Activated CD4-positive, alpha-beta T cell treated with anti-CD3 and anti-CD28 coated beads for 4 hours (primary cell): ENCODE results near the gene PTCH2.
"Not testable (repeated sequence)": the region's sequence is repeated elsewhere in the genome, so short reads cannot be mapped to it uniquely, and the experiment has no call there.

Experiments
- DNase-seq, 2 donors: peaks; one replicate each; pipeline ENCODE4 v3.0.0-alpha.2; 2020

Gene PTCH2

GRCh38 chr1:44802306-44803061, 40.6 kb downstream of the PTCH2 start:
- peak in 1 of 2 donors; percentile 35 for DNase-seq

DNA sequence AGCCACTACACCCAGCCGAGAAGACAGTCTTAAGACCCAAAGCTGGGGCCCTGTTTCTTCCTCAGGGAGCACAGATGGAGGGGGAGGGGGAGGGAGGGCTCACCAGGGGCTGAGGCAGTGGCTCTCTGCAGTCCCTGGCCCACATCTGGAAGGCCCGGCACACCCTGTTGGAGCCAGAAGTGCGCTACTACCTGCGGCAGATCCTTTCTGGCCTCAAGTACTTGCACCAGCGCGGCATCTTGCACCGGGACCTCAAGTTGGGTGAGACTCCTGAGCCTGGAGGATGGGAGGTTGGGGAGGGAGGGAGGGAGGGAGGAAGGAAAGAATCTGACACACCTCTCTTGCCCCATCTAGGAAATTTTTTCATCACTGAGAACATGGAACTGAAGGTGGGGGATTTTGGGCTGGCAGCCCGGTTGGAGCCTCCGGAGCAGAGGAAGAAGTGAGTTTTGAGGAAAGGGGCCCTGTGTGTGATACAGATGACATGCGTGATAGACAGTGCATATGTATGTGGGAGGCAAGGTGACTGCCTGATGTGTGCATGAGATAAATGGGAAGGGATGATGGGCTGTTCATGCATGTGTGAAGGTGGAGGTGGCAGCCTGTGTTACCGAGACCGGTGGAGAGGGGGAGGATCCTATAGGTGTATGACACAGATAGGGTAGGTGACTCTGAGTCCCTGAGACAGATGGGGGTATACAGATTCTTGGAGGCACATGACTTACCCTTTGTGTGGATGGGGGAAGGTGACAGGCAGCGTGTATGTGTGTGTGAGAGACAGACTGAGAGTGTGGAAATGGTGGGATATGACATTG, 41.4 kb downstream of the PTCH2 start:
- DNase-seq: peak; percentile 54 to 58

GRCh38 chr1:44799770-44800584, 43.1 kb downstream of the PTCH2 start, which contains the start of gene PLK3:
TSS of gene PLK3 (plus strand) at chr1:44800377. CDS start at chr1:44800464, 87 bp downstream.
- DNase-seq: peak; percentile 99 to 100

- no peak for DNase-seq
These were observed 44.3 kb downstream of the PTCH2 start for GRCh38 chr1:44798481-44799365.

GRCh38 chr1:44797886-44798285, 45.2 kb downstream of the PTCH2 start:
- DNase-seq: not testable (repeated sequence)

- no peak for DNase-seq
These were observed 50.1 kb downstream of the PTCH2 start for GRCh38 chr1:44792736-44793502.

GRCh38 chr1:44790968-44791801, 51.9 kb downstream of the PTCH2 start:
- DNase-seq: no peak

GRCh38 chr1:44788120-44788860, 54.8 kb downstream of the PTCH2 start, which contains the start of gene BEST4:
TSS of gene BEST4 (minus strand) at chr1:44788170. CDS start at chr1:44787705, 465 bp downstream.
- no peak for DNase-seq

DNA sequence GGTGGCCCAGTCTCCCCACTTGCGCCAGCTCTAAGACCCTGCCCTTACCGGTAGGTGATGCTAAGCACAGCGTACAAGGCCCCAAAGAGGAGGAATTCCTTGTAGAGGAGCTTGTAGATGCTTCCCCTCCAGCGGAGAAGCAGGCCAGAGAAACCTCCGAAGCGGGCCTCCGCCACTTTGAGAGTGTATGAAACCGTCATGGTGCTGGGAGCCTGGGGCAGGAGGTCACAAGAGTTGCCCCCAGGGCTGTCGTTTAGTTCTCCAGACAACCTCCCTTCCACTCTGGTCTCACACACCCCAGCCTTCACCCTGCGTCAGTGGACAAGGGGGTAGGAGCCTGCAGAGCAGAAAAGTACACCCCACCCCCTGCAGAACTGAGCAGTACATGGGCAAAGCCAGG, 55.5 kb downstream of the PTCH2 start:
- no peak for DNase-seq

DNA sequence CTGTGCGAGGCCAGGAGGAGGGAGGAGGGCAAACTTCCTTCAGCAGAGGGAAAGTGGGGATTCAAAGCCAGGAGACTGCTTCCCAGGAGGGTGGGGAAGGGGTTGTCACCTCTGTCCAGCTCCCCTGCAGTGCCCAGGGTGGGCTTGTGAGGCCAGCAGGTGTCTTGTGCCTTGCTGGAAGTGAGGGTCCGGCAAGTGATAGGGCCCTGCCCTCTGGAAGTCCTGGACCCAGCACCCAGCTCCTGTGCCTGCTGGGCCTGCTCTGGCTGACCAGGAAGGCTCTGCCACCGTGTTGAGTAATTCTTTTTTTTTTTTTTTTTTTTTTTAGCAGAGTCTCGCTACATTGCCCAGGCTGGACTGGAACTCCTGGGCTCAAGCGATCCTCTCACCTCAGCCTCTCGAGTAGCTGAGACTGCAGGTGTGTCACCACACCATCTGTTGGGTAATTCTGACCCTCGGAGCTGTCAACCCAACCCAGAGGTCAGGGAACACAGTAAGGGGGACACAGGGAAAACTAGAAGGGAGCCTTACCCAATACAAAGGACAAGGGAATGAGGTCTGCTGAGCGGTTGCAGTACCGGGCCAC, 56.1 kb downstream of the PTCH2 start:
- no peak for DNase-seq

DNA sequence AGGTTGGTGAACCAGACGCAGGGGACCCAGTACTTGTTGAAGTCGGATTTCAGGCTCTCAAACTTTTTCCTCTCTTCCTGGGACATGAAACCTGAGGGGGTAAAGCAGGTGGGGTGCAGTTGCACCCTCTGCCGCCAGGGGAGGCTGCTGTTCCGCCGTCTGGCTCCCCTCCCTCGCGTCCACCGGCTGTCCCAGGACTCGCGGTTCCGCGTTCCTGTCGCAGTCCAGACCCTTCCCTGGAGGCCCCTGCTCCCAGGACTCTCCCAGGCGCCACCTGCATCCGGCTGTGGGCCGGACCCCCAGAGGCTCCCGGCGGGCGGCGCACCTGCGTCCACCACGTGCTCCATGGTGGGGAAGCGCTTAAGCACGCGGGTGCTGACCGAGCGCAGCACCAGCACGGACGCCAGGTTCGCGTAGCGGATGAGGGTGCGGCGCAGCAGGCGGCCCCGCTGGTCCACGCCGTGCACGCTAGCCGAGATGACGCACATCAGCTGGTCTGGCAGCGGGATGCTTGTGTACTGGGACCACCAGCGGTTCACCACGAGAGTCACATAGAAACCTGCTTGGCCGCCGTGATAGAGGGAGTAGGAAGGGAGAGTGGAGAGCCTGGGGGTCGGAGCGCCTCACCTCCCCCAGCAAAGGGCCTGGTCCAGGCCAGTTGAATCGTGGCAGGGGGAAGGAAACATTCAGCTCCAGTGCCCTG, 56.8 kb downstream of the PTCH2 start:
- DNase-seq: peak; percentile 76 to 81

GRCh38 chr1:44785501-44786137, 57.4 kb downstream of the PTCH2 start:
- no peak for DNase-seq

DNA sequence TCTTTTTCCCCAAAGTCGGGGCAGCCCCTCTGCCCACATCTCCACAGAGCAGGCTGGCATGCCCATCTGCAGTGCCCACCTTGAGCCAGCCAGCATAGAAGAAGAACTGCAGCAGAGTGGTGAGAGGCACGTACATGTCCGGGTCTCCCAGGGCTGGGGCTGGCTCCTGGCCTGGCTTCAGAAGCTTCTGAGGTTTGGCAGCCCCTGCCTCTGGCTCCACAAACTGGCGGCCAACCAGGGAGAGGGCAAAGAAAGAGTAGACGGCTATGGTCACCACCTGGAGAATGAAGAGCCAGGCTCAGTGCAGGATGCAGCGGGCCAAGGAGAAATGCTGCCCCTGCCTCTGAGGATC, 58.0 kb downstream of the PTCH2 start:
- DNase-seq: no peak

DNA sequence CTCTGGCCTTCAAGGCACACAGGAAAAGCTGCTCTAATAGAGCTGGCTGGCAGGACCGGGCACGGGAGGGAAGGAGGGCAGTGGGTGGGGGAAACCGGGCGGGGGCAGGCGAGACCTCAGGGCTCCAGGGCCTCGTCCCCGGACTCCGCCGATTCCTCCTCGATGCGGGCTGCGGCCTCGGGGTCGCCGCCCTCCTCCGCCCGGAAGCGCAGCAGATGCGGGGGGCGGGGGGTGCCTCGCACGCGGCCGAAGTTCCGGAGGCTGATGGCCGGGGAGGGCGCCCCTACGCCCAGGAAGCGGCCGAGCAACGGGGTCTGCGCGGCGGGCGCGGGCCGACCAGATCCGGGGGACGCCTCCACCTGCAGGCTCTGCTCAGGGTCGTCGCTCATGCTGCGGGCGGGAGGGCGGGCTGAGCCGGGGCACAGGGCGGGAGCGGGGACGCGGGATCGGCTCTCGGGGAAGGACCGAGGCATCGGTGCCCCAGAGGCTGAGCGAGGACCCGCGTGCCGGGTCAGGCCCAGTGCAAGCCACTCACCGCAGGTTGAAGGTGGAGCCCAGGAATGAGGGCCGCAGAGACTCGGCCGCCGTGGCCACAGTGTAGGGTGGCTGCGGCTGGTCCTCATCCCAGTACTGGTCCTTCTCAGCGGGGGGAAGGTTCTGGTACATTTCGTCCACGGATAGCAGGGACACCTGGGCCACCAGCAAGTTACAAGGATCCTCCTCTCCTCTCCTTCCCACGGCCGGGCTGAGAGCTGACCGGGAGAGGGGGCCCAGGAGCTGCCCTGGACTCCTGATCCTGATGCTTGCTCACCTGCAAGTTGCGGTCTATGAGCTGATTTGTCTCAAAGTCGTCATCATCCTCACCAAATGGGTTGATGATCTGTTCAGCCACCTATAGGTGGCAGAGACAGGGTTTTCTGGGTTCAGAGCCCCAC, 58.7 kb downstream of the PTCH2 start:
- DNase-seq: peak in 1 of 2 donors; percentile 36

- no peak for DNase-seq
These were observed 59.4 kb downstream of the PTCH2 start for GRCh38 chr1:44783697-44784093.

- DNase-seq: no peak
These were observed 62.4 kb downstream of the PTCH2 start for GRCh38 chr1:44780583-44781121.
